ENCODE data around the gene HSPA2. TPM values are rescaled to one million over a fixed set of nuclear protein-coding genes. Genes with fewer than 3 reads are reported as not detected.

HSPA2 gene
- total RNA-seq, 1 experiment from 2014 or later = 0.15 TPM

DNA sequence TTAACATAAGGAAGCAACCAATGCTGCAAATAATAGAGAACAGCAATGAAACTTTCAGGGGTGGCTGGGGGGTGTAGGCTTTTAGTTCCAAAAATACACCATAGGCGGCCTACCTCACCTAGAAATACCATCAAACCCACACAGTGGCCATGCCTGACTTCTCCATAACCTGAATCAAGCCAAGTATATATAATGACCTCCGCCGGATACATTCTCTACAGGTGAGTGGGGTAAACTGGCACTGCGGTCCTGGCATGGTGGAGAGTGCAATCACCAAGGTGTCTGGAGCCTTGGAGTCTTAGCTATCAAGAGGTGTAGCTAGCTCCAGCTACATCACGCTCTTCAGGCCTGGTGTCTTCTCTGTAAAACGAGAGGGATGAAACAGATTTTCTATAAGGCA is 38.1 kb upstream of the HSPA2 start:
- peak overlapping the region; percentile 97 for H3K9ac ChIP-seq (ENCODE audit: low read length)
- no peaks in the 10 kb centered on the region for H3K9me2 ChIP-seq (replicated peaks; ENCODE audit: insufficient read depth, low read length)
- no peaks in the 10 kb centered on the region; the same call in 1 of the 2 replicates for H4K20me1 ChIP-seq (ENCODE audit: insufficient read depth, low read depth, low read length)
- H3K4me2 ChIP-seq (ENCODE audit: low read depth, low read length, poor library complexity, severe bottlenecking) = peak overlapping the region; percentile 98
- peak overlapping the region; percentile 77 for H3K4me3 ChIP-seq (ENCODE audit: low read length)
- peaks cover 11% of the 10 kb centered on the region for H3K36me3 ChIP-seq (ENCODE audit: insufficient read depth, low read length)
- peaks cover 51% of the 10 kb centered on the region for H3K4me1 ChIP-seq (ENCODE audit: low read length)
- no peaks in the 10 kb centered on the region for H3K9me3 ChIP-seq (ENCODE audit: low read length)
- peak overlapping the region; percentile 96 for H3K27ac ChIP-seq (ENCODE audit: low read length)
- no peaks in the 10 kb centered on the region for H3K27me3 ChIP-seq (ENCODE audit: low read length)
- H3K79me2 ChIP-seq (ENCODE audit: low read length) = peaks cover 79% of the 10 kb centered on the region
- no peak overlapping the region for H2AFZ ChIP-seq (ENCODE audit: low read length)
- peak; percentile 72 for DNase-seq

GRCh38 chr14:64502887-64503433 is 37.6 kb upstream of the HSPA2 start:
- peak; percentile 81 for DNase-seq
- Histone ChIP-seq H3K79me2 (ENCODE audit: low read length) (peaks cover 79% of the 10 kb centered on the region), H3K9me2 (replicated peaks; ENCODE audit: insufficient read depth, low read length) (no peaks in the 10 kb centered on the region), H3K4me1 (ENCODE audit: low read length) (peaks cover 52% of the 10 kb centered on the region), H3K9me3 (ENCODE audit: low read length) (no peaks in the 10 kb centered on the region), H3K27ac (ENCODE audit: low read length) (peak overlapping the region; percentile 96), H3K36me3 (ENCODE audit: insufficient read depth, low read length) (peaks cover 11% of the 10 kb centered on the region), H3K9ac (ENCODE audit: low read length) (peak overlapping the region; percentile 97), H3K27me3 (ENCODE audit: low read length) (no peaks in the 10 kb centered on the region), H4K20me1 (ENCODE audit: insufficient read depth, low read depth, low read length) (no peaks in the 10 kb centered on the region; the same call in 1 of the 2 replicates), H2AFZ (ENCODE audit: low read length) (peak overlapping the region; percentile 27; the same call in 1 of the 2 replicates), H3K4me3 (ENCODE audit: low read length) (peak overlapping the region; percentile 77), H3K4me2 (ENCODE audit: low read depth, low read length, poor library complexity, severe bottlenecking) (peak overlapping the region; percentile 98)

DNA sequence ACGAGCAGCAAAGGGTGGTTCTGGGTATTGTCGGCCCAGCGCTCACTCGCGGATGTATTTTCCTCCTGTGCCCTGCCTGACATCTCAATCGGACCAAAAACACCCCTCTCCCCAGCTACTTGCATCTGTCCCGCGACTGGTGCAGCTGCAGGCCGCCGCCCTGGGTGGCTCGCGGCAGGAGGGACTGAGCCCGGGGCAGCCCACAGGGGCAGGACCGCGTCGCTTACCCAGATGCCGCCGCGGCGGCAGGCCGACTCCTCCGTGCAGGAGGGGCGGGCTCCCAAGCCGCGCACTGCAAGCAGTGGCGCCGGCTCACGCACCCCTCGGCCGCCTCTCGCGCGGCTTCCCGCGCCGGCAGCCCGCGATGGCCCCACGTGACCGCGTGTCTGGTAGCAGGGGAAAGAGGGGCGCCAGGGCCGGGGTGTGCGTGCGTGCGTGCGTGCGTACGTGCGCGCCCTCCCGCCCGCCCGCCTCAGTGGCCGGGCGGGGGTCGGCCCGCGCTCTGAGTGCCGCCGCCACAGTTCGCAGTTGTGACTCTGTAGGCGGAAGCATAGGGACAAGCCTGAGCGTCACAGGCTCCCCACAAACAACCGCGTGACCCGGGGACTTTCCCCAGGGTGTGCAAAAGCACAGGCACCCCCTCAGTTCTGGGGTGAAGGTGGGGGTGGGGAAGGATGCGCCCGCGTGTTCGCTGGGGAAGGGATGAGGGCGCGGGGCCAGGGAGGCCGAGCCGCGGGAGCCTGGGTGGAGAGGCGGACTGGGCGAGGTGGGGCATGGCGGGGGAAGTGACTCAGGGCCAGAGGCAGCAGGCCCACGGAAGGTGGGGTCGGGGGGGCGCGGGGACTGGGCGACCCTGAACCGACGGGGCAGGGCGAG is 36.9 kb upstream of the HSPA2 start, which contains the start of gene ZBTB25:
TSS of gene ZBTB25 (minus strand) at position 405 of the 876 bp plus-strand sequence. CDS start 13,305 bp downstream, outside the sequence.
- Histone ChIP-seq H3K4me2 (ENCODE audit: low read depth, low read length, poor library complexity, severe bottlenecking) (peak within 1 kb of the TSS; percentile 98), H3K27me3 (ENCODE audit: low read length) (no peaks in the 10 kb centered on the region), H3K9ac (ENCODE audit: low read length) (peak within 1 kb of the TSS; percentile 97), H3K4me3 (ENCODE audit: low read length) (peak within 1 kb of the TSS; percentile 77), H3K79me2 (ENCODE audit: low read length) (peaks cover 83% of the 10 kb centered on the region), H3K36me3 (ENCODE audit: insufficient read depth, low read length) (peaks cover 11% of the 10 kb centered on the region), H4K20me1 (ENCODE audit: insufficient read depth, low read depth, low read length) (no peaks in the 10 kb centered on the region; the same call in 1 of the 2 replicates), H3K9me3 (ENCODE audit: low read length) (no peaks in the 10 kb centered on the region), H3K27ac (ENCODE audit: low read length) (peak within 1 kb of the TSS; percentile 96), H2AFZ (ENCODE audit: low read length) (peak within 1 kb of the TSS; percentile 27; the same call in 1 of the 2 replicates), H3K4me1 (ENCODE audit: low read length) (peaks cover 59% of the 10 kb centered on the region), H3K9me2 (replicated peaks; ENCODE audit: insufficient read depth, low read length) (no peaks in the 10 kb centered on the region)
- DNase-seq = peak; percentile 99

GRCh38 chr14:64504310-64504896 is 36.1 kb upstream of the HSPA2 start, which contains the start of gene ZBTB1:
TSS of gene ZBTB1 (plus strand) at chr14:64504770. CDS start at chr14:64521505, 16,735 bp downstream.
- Histone ChIP-seq H4K20me1 (ENCODE audit: insufficient read depth, low read depth, low read length) (no peaks in the 10 kb centered on the region; the same call in 1 of the 2 replicates), H3K27ac (ENCODE audit: low read length) (peak within 1 kb of the TSS; percentile 96), H3K27me3 (ENCODE audit: low read length) (no peaks in the 10 kb centered on the region), H3K4me2 (ENCODE audit: low read depth, low read length, poor library complexity, severe bottlenecking) (peak within 1 kb of the TSS; percentile 98), H3K79me2 (ENCODE audit: low read length) (peaks cover 83% of the 10 kb centered on the region), H3K9me3 (ENCODE audit: low read length) (no peaks in the 10 kb centered on the region), H3K4me3 (ENCODE audit: low read length) (peak within 1 kb of the TSS; percentile 77), H3K4me1 (ENCODE audit: low read length) (peaks cover 66% of the 10 kb centered on the region), H3K36me3 (ENCODE audit: insufficient read depth, low read length) (peaks cover 7% of the 10 kb centered on the region), H3K9me2 (replicated peaks; ENCODE audit: insufficient read depth, low read length) (no peaks in the 10 kb centered on the region), H2AFZ (ENCODE audit: low read length) (peak within 1 kb of the TSS; percentile 13; the same call in 1 of the 2 replicates), H3K9ac (ENCODE audit: low read length) (peak within 1 kb of the TSS; percentile 97)
- DNase-seq = peak; percentile 94

GRCh38 chr14:64504897-64505794 is 35.4 kb upstream of the HSPA2 start:
- Histone ChIP-seq H3K79me2 (ENCODE audit: low read length) (peaks cover 82% of the 10 kb centered on the region), H2AFZ (ENCODE audit: low read length) (peak overlapping the region; percentile 13; the same call in 1 of the 2 replicates), H3K9me3 (ENCODE audit: low read length) (no peaks in the 10 kb centered on the region), H3K4me2 (ENCODE audit: low read depth, low read length, poor library complexity, severe bottlenecking) (peak overlapping the region; percentile 98), H3K27ac (ENCODE audit: low read length) (peak overlapping the region; percentile 96), H3K9me2 (replicated peaks; ENCODE audit: insufficient read depth, low read length) (no peaks in the 10 kb centered on the region), H4K20me1 (ENCODE audit: insufficient read depth, low read depth, low read length) (no peaks in the 10 kb centered on the region; the same call in 1 of the 2 replicates), H3K4me1 (ENCODE audit: low read length) (peaks cover 68% of the 10 kb centered on the region), H3K36me3 (ENCODE audit: insufficient read depth, low read length) (no peaks in the 10 kb centered on the region; the same call in 1 of the 2 replicates), H3K9ac (ENCODE audit: low read length) (peak overlapping the region; percentile 97), H3K4me3 (ENCODE audit: low read length) (peak overlapping the region; percentile 77), H3K27me3 (ENCODE audit: low read length) (no peaks in the 10 kb centered on the region)
- DNase-seq = peak; percentile 99

- peak; percentile 82 for DNase-seq
- Histone ChIP-seq H2AFZ (ENCODE audit: low read length) (no peak overlapping the region), H3K4me2 (ENCODE audit: low read depth, low read length, poor library complexity, severe bottlenecking) (peak overlapping the region; percentile 98), H3K27me3 (ENCODE audit: low read length) (no peaks in the 10 kb centered on the region), H4K20me1 (ENCODE audit: insufficient read depth, low read depth, low read length) (no peaks in the 10 kb centered on the region; the same call in 1 of the 2 replicates), H3K4me3 (ENCODE audit: low read length) (peak overlapping the region; percentile 77), H3K9ac (ENCODE audit: low read length) (peak overlapping the region; percentile 97), H3K9me2 (replicated peaks; ENCODE audit: insufficient read depth, low read length) (no peaks in the 10 kb centered on the region), H3K27ac (ENCODE audit: low read length) (peak overlapping the region; percentile 96), H3K36me3 (ENCODE audit: insufficient read depth, low read length) (no peaks in the 10 kb centered on the region; the same call in 1 of the 2 replicates), H3K9me3 (ENCODE audit: low read length) (no peaks in the 10 kb centered on the region), H3K79me2 (ENCODE audit: low read length) (peaks cover 82% of the 10 kb centered on the region), H3K4me1 (ENCODE audit: low read length) (peaks cover 68% of the 10 kb centered on the region)
These were observed 33.8 kb upstream of the HSPA2 start for GRCh38 chr14:64506721-64507120.

GRCh38 chr14:64507376-64508156 is 33.0 kb upstream of the HSPA2 start:
- H4K20me1 ChIP-seq (ENCODE audit: insufficient read depth, low read depth, low read length) = peaks cover 2% of the 10 kb centered on the region

More at GRCh38 chr14:64507376-64508156, 33.0 kb upstream of the HSPA2 start:
- Histone ChIP-seq H3K9me2 (replicated peaks; ENCODE audit: insufficient read depth, low read length) (no peaks in the 10 kb centered on the region), H3K4me3 (ENCODE audit: low read length) (peak overlapping the region; percentile 77), H3K9ac (ENCODE audit: low read length) (peak overlapping the region; percentile 97), H3K9me3 (ENCODE audit: low read length) (no peaks in the 10 kb centered on the region), H3K79me2 (ENCODE audit: low read length) (peaks cover 82% of the 10 kb centered on the region), H3K4me1 (ENCODE audit: low read length) (peaks cover 65% of the 10 kb centered on the region), H2AFZ (ENCODE audit: low read length) (no peak overlapping the region), H3K27ac (ENCODE audit: low read length) (peak overlapping the region; percentile 96), H3K36me3 (ENCODE audit: insufficient read depth, low read length) (no peaks in the 10 kb centered on the region; the same call in 1 of the 2 replicates), H3K4me2 (ENCODE audit: low read depth, low read length, poor library complexity, severe bottlenecking) (peak overlapping the region; percentile 98), H3K27me3 (ENCODE audit: low read length) (no peaks in the 10 kb centered on the region)
- peak; percentile 75 for DNase-seq
